Astrocyte (in vitro differentiated cells and primary cell): ENCODE measurements around the gene MXRA8. TPM values are rescaled to one million over a fixed set of nuclear protein-coding genes. Genes with fewer than 3 reads are reported as not detected.

Source experiments
- DNase-seq: peaks from one replicate; pipeline ENCODE4 v3.0.0-alpha.2; 2010; ENCODE audit warnings: low read depth
- FAIRE-seq: peaks from 2 replicates; lab custom pipeline; 2011; peaks lifted over from hg19 to GRCh38; lab: Jason Lieb, UNC
- H2AFZ ChIP-seq: 2 replicates; pipeline ENCODE4 v1.6.0; 2012; ENCODE audit warnings: low read depth, low read length, inconsistent platforms
- H3K27ac ChIP-seq: 2 replicates; pipeline ENCODE4 v1.5.1; 2011; ENCODE audit warnings: low read depth, low read length, inconsistent platforms
- H3K27me3 ChIP-seq: 2 replicates; pipeline ENCODE4 v1.6.0; 2011; ENCODE audit warnings: low read length, inconsistent platforms; ENCODE audit not compliant: insufficient read depth
- H3K36me3 ChIP-seq: 2 replicates; pipeline ENCODE4 v1.5.1; 2011; ENCODE audit warnings: low read length, inconsistent platforms; ENCODE audit not compliant: insufficient read depth
- H3K4me1 ChIP-seq: 2 replicates; pipeline ENCODE4 v1.5.1; 2011; ENCODE audit warnings: low read length, inconsistent platforms; ENCODE audit not compliant: insufficient read depth
- H3K4me2 ChIP-seq: 2 replicates; pipeline ENCODE4 v1.6.0; 2012; ENCODE audit warnings: low read length, inconsistent platforms
- H3K4me3 ChIP-seq: 2 replicates; pipeline ENCODE4 v1.5.1; 2011; ENCODE audit warnings: low read depth, mild to moderate bottlenecking, low read length, inconsistent platforms; ENCODE audit not compliant: insufficient read depth
- H3K79me2 ChIP-seq: 2 replicates; pipeline ENCODE4 v1.6.0; 2012; ENCODE audit warnings: mild to moderate bottlenecking, low read length, inconsistent platforms; ENCODE audit not compliant: insufficient read depth
- H3K9ac ChIP-seq: 2 replicates; pipeline ENCODE4 v1.6.0; 2012; ENCODE audit warnings: mild to moderate bottlenecking, low read length, inconsistent platforms
- H3K9me3 ChIP-seq: 2 replicates; pipeline ENCODE4 v1.5.1; 2012; ENCODE audit warnings: low read depth, mild to moderate bottlenecking, low read length, inconsistent platforms; ENCODE audit not compliant: insufficient read depth
- H4K20me1 ChIP-seq: 2 replicates; pipeline ENCODE4 v1.6.0; 2012; ENCODE audit warnings: low read length, inconsistent platforms; ENCODE audit not compliant: insufficient read depth
- H3K27ac Mint-ChIP-seq: one replicate; pipeline ENCODE4 v1.8.0; 2021; ENCODE audit warnings: mild to moderate bottlenecking, mixed read lengths; ENCODE audit not compliant: unreplicated experiment
- H3K27me3 Mint-ChIP-seq: one replicate; pipeline ENCODE4 v1.8.0; 2021; ENCODE audit warnings: low read depth, mixed read lengths; ENCODE audit not compliant: unreplicated experiment
- H3K36me3 Mint-ChIP-seq: one replicate; pipeline ENCODE4 v1.8.0; 2021; ENCODE audit warnings: low read depth, mixed read lengths; ENCODE audit not compliant: unreplicated experiment
- H3K4me1 Mint-ChIP-seq: one replicate; pipeline ENCODE4 v1.8.0; 2021; ENCODE audit warnings: low read depth, mixed read lengths; ENCODE audit not compliant: unreplicated experiment
- H3K4me3 Mint-ChIP-seq: one replicate; pipeline ENCODE4 v1.8.0; 2021; ENCODE audit warnings: mild to moderate bottlenecking, moderate library complexity, mixed read lengths; ENCODE audit not compliant: unreplicated experiment
- H3K9me3 Mint-ChIP-seq: one replicate; pipeline ENCODE4 v1.8.0; 2021; ENCODE audit warnings: mild to moderate bottlenecking, mixed read lengths; ENCODE audit not compliant: unreplicated experiment
- EZH2 ChIP-seq: IDR thresholded peaks from 2 replicates; pipeline ENCODE4 v1.6.1; 2012; ENCODE audit warnings: mild to moderate bottlenecking, low read length, inconsistent platforms; ENCODE audit not compliant: insufficient read depth
- total RNA-seq: library from RNA; stranded (reverse); gene quantifications from 2 replicates; pipeline ENCODE4 v1.2.1, GENCODE V29; 2021
- TF ChIP-seq, protein P1 (sequence below): IDR thresholded peaks from 2 replicates; pipeline ENCODE4 v1.5.1; 2011; ENCODE audit warnings: low read depth, mild to moderate bottlenecking, inconsistent platforms, low read length, moderate library complexity; ENCODE audit not compliant: insufficient read depth

MXRA8 gene
- total RNA-seq, 1 donor from 2014 or later, result 112 TPM

- no peak for FAIRE-seq
- no peak overlapping the region for H3K9ac ChIP-seq
- no peaks in the 10 kb centered on the region for H3K27me3 ChIP-seq
- H3K36me3 ChIP-seq, result no peaks in the 10 kb centered on the region
- peaks cover 2% of the 10 kb centered on the region for H3K4me1 Mint-ChIP-seq
- no peaks in the 10 kb centered on the region for H3K9me3 Mint-ChIP-seq
- H2AFZ ChIP-seq, result no peak overlapping the region
- H3K4me2 ChIP-seq, result no peak overlapping the region
- H3K9me3 ChIP-seq, result peaks cover 8% of the 10 kb centered on the region
- DNase-seq, result peak; percentile 17
- no peak overlapping the region for H3K4me3 Mint-ChIP-seq
- no peak overlapping the region for H3K4me3 ChIP-seq
- no peaks in the 10 kb centered on the region for H3K27me3 Mint-ChIP-seq
- peaks cover 1% of the 10 kb centered on the region for H3K36me3 Mint-ChIP-seq
- H3K27ac Mint-ChIP-seq, result no peak overlapping the region
- TF ChIP-seq EZH2, result no peak
- TF ChIP-seq, protein P1, sequence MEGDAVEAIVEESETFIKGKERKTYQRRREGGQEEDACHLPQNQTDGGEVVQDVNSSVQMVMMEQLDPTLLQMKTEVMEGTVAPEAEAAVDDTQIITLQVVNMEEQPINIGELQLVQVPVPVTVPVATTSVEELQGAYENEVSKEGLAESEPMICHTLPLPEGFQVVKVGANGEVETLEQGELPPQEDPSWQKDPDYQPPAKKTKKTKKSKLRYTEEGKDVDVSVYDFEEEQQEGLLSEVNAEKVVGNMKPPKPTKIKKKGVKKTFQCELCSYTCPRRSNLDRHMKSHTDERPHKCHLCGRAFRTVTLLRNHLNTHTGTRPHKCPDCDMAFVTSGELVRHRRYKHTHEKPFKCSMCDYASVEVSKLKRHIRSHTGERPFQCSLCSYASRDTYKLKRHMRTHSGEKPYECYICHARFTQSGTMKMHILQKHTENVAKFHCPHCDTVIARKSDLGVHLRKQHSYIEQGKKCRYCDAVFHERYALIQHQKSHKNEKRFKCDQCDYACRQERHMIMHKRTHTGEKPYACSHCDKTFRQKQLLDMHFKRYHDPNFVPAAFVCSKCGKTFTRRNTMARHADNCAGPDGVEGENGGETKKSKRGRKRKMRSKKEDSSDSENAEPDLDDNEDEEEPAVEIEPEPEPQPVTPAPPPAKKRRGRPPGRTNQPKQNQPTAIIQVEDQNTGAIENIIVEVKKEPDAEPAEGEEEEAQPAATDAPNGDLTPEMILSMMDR, result no peak
- H3K27ac ChIP-seq, result no peak overlapping the region
- peaks cover 11% of the 10 kb centered on the region for H4K20me1 ChIP-seq
- H3K79me2 ChIP-seq, result peaks cover 10% of the 10 kb centered on the region
- H3K4me1 ChIP-seq, result peaks cover 6% of the 10 kb centered on the region
Measured at GRCh38 chr1:1367315-1367714, 9.0 kb upstream of the MXRA8 start.

- H3K4me1 ChIP-seq, result peaks cover 9% of the 10 kb centered on the region
- FAIRE-seq (no peak), DNase-seq (peak; percentile 14)
- Mint-ChIP-seq H3K27me3 (no peaks in the 10 kb centered on the region), H3K27ac (no peak overlapping the region), H3K9me3 (no peaks in the 10 kb centered on the region), H3K4me1 (peaks cover 4% of the 10 kb centered on the region), H3K36me3 (peaks cover 4% of the 10 kb centered on the region), H3K4me3 (no peak overlapping the region)
- H3K27ac ChIP-seq, result no peak overlapping the region
- H3K4me3 ChIP-seq, result no peak overlapping the region
- H3K9me3 ChIP-seq, result peaks cover 8% of the 10 kb centered on the region
- H2AFZ ChIP-seq, result no peak overlapping the region
- peaks cover 4% of the 10 kb centered on the region for H3K79me2 ChIP-seq
- H4K20me1 ChIP-seq, result peaks cover 5% of the 10 kb centered on the region
- H3K27me3 ChIP-seq, result no peaks in the 10 kb centered on the region
- H3K36me3 ChIP-seq, result no peaks in the 10 kb centered on the region
- TF ChIP-seq EZH2, result no peak
- TF ChIP-seq, protein P1, result no peak
- no peak overlapping the region for H3K4me2 ChIP-seq
- H3K9ac ChIP-seq, result no peak overlapping the region
Measured at GRCh38 chr1:1366699-1367066, 8.3 kb upstream of the MXRA8 start.

GRCh38 chr1:1365875-1366698 lies 7.7 kb upstream of the MXRA8 start:
- no peak overlapping the region for H3K27ac ChIP-seq
- peak; percentile 5 for FAIRE-seq
- no peak overlapping the region for H2AFZ ChIP-seq
- no peak overlapping the region for H3K4me3 ChIP-seq
- H3K27me3 ChIP-seq, result no peaks in the 10 kb centered on the region
- no peaks in the 10 kb centered on the region for H3K9me3 Mint-ChIP-seq
- H3K27me3 Mint-ChIP-seq, result no peaks in the 10 kb centered on the region
- DNase-seq, result no peak
- H3K27ac Mint-ChIP-seq, result no peak overlapping the region
- no peaks in the 10 kb centered on the region for H4K20me1 ChIP-seq
- TF ChIP-seq, protein P1, result no peak
- no peak for TF ChIP-seq EZH2
- H3K4me3 Mint-ChIP-seq, result no peak overlapping the region
- H3K9ac ChIP-seq, result no peak overlapping the region
- no peaks in the 10 kb centered on the region for H3K36me3 ChIP-seq
- H3K9me3 ChIP-seq, result peaks cover 8% of the 10 kb centered on the region
- peaks cover 4% of the 10 kb centered on the region for H3K36me3 Mint-ChIP-seq
- peaks cover 4% of the 10 kb centered on the region for H3K4me1 Mint-ChIP-seq
- H3K4me1 ChIP-seq, result peaks cover 12% of the 10 kb centered on the region
- no peaks in the 10 kb centered on the region for H3K79me2 ChIP-seq
- H3K4me2 ChIP-seq, result no peak overlapping the region
